ENCODE results near the gene HRH1.

DNA sequence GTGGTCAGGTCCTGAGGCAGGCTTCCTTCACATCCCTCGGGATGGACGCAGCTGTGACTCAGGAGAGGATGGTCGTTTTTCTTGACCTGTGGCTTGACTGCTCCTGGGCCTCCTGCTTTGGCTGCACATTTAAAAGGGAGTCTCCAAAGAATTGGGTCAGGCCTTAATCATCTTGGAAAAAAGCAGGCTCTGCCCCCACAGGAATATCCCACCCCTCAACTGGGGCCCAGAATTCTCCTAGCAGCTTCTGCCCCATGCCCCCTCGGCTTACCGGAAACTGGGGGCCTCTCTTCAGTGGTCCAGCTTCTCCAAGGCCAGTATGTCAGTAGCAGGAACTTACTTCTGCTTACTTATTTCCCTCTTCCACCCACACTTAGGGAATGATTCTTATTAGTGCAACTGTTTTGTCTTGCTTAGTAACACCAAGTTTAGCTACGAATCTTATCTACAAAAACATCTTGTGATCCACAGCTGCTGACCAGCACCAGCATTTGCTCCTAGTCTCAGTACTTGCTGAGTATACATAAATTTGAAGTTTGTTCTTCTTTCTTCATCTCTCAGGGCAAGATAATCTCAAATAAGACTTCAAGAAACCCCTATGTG is 153.6 kb downstream of the HRH1 start:
- TF ChIP-seq, protein P1, sequence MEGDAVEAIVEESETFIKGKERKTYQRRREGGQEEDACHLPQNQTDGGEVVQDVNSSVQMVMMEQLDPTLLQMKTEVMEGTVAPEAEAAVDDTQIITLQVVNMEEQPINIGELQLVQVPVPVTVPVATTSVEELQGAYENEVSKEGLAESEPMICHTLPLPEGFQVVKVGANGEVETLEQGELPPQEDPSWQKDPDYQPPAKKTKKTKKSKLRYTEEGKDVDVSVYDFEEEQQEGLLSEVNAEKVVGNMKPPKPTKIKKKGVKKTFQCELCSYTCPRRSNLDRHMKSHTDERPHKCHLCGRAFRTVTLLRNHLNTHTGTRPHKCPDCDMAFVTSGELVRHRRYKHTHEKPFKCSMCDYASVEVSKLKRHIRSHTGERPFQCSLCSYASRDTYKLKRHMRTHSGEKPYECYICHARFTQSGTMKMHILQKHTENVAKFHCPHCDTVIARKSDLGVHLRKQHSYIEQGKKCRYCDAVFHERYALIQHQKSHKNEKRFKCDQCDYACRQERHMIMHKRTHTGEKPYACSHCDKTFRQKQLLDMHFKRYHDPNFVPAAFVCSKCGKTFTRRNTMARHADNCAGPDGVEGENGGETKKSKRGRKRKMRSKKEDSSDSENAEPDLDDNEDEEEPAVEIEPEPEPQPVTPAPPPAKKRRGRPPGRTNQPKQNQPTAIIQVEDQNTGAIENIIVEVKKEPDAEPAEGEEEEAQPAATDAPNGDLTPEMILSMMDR (IDR thresholded peaks at IDR 0.05): no peak
- no peak for TF ChIP-seq EZH2 (IDR thresholded peaks at IDR 0.05; ENCODE audit: borderline replicate concordance, insufficient read depth, low read depth, low read length, poor library complexity, severe bottlenecking)
